ENCODE measurements around the gene POF1B.

The POF1B gene

GRCh38 chrX:85391878-85392238 lies 12.4 kb upstream of the POF1B start:
- Histone ChIP-seq H3K4me3 (replicated peaks; ENCODE audit: insufficient read depth, low read length) (no peak overlapping the region), H3K27ac (replicated peaks) (no peak overlapping the region), H3K27me3 (ENCODE audit: insufficient read depth, poor library complexity, severe bottlenecking) (no peaks in the 10 kb centered on the region)
- DNase-seq (ENCODE audit: low read depth in 1 of 2, low spot score in 1 of 2), result no peak
- no peak for TF ChIP-seq GABPA (IDR thresholded peaks at IDR 0.05; ENCODE audit: low read depth)
- no peak for TF ChIP-seq CTCF (IDR thresholded peaks at IDR 0.05; ENCODE audit: insufficient read depth, low read length)
- TF ChIP-seq SPI1 (IDR thresholded peaks at IDR 0.05; ENCODE audit: borderline replicate concordance, low read depth), result no peak
- TF ChIP-seq REST (IDR thresholded peaks at IDR 0.05; ENCODE audit: insufficient replicate concordance, low read depth), result no peak
- no peak for TF ChIP-seq POLR2AphosphoS5 (IDR thresholded peaks at IDR 0.05; ENCODE audit: low read depth)

- no peak for DNase-seq (ENCODE audit: low read depth in 1 of 2, low spot score in 1 of 2)
- no peak for TF ChIP-seq REST (IDR thresholded peaks at IDR 0.05; ENCODE audit: insufficient replicate concordance, low read depth)
- Histone ChIP-seq H3K27ac (replicated peaks) (no peak overlapping the region), H3K27me3 (ENCODE audit: insufficient read depth, poor library complexity, severe bottlenecking) (no peaks in the 10 kb centered on the region), H3K4me3 (replicated peaks; ENCODE audit: insufficient read depth, low read length) (no peak overlapping the region)
Measured at GRCh38 chrX:85391185-85391877, 11.9 kb upstream of the POF1B start.

- H3K4me3 ChIP-seq (replicated peaks; ENCODE audit: insufficient read depth, low read length), result no peak overlapping the region
- TF ChIP-seq POLR2AphosphoS5 (IDR thresholded peaks at IDR 0.05; ENCODE audit: low read depth) (no peak), GABPA (IDR thresholded peaks at IDR 0.05; ENCODE audit: low read depth) (no peak), CTCF (IDR thresholded peaks at IDR 0.05; ENCODE audit: insufficient read depth, low read length) (no peak)
- no peak for DNase-seq (ENCODE audit: low read depth in 1 of 2, low spot score in 1 of 2)
- H3K27me3 ChIP-seq (ENCODE audit: insufficient read depth, poor library complexity, severe bottlenecking), result no peaks in the 10 kb centered on the region
- no peak overlapping the region for H3K27ac ChIP-seq (replicated peaks)
Measured at GRCh38 chrX:85381602-85382001, 2.1 kb upstream of the POF1B start.

- Histone ChIP-seq H3K4me3 (replicated peaks; ENCODE audit: insufficient read depth, low read length) (no peak overlapping the region), H3K27me3 (ENCODE audit: insufficient read depth, poor library complexity, severe bottlenecking) (no peaks in the 10 kb centered on the region), H3K27ac (replicated peaks) (no peak overlapping the region)
- DNase-seq (ENCODE audit: low read depth in 1 of 2, low spot score in 1 of 2), result no peak
- TF ChIP-seq GABPA (IDR thresholded peaks at IDR 0.05; ENCODE audit: low read depth) (no peak), POLR2AphosphoS5 (IDR thresholded peaks at IDR 0.05; ENCODE audit: low read depth) (no peak), SPI1 (IDR thresholded peaks at IDR 0.05; ENCODE audit: borderline replicate concordance, low read depth) (no peak), REST (IDR thresholded peaks at IDR 0.05; ENCODE audit: insufficient replicate concordance, low read depth) (no peak), CTCF (IDR thresholded peaks at IDR 0.05; ENCODE audit: insufficient read depth, low read length) (no peak)
Measured at GRCh38 chrX:85378461-85378860, 1.0 kb downstream of the POF1B start.

Measured in HL-60 (cell line).